22Rv1 (cell line): ENCODE measurements around the gene SLC36A3.

Experiments used
- H3K27ac ChIP-seq: fragments of 450-650 bp; 2 replicates; pipeline ENCODE4 v1.5.1; 2017
- ZFX ChIP-seq: fragments of 450-650 bp; IDR thresholded peaks from 2 replicates; pipeline ENCODE4 v1.6.1; 2017; ENCODE audit warnings: antibody characterized with exemption, borderline replicate concordance
- TF ChIP-seq, protein P1 (sequence below): fragments of 450-650 bp; IDR thresholded peaks from 2 replicates; pipeline ENCODE4 v1.5.1; 2017; ENCODE audit warnings: mild to moderate bottlenecking

Gene SLC36A3

DNA sequence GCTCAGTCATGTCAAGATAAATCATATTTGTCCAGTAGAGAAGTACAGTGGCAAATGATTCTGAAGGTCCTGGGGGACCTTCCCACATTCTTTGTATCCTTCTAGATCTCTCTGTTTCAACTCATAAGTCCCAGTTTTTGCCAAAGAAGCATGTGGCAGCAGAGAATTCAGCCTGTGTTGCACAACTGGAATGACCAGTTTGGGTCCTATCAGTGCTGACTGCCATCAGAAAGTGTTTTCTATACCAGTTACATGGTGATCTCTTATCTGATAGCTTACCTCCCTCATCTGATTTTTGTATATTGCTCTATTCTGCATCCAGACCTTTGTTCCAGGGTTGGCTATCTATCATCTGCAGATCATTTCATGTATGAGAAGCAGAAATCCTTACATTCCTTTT, 28.9 kb downstream of the SLC36A3 start:
- no peak for TF ChIP-seq ZFX
- TF ChIP-seq, protein P1, sequence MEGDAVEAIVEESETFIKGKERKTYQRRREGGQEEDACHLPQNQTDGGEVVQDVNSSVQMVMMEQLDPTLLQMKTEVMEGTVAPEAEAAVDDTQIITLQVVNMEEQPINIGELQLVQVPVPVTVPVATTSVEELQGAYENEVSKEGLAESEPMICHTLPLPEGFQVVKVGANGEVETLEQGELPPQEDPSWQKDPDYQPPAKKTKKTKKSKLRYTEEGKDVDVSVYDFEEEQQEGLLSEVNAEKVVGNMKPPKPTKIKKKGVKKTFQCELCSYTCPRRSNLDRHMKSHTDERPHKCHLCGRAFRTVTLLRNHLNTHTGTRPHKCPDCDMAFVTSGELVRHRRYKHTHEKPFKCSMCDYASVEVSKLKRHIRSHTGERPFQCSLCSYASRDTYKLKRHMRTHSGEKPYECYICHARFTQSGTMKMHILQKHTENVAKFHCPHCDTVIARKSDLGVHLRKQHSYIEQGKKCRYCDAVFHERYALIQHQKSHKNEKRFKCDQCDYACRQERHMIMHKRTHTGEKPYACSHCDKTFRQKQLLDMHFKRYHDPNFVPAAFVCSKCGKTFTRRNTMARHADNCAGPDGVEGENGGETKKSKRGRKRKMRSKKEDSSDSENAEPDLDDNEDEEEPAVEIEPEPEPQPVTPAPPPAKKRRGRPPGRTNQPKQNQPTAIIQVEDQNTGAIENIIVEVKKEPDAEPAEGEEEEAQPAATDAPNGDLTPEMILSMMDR = no peak
- no peak overlapping the region for H3K27ac ChIP-seq

DNA sequence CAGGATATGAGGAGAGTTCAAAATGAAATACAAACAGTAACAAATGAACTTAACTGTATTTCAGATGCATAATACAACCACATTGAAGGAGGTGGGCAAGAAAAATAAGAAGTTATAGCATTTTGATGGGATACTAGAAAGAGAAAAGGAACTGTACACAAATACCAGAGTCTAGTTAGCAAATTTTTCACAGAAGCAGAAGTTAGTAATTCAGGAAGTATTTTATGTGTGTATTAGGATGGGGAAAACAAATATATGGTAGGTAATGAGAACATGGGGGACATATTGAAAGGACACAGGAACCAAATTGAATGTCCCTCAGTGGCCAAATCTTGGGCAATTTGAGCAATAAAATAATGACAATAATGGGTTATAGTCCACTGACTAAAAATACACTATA, 32.2 kb downstream of the SLC36A3 start:
- no peak overlapping the region for H3K27ac ChIP-seq

GRCh38 chr5:151270599-151270998, 33.0 kb downstream of the SLC36A3 start:
- TF ChIP-seq, protein P1 = no peak
- TF ChIP-seq ZFX = no peak
- H3K27ac ChIP-seq = no peak overlapping the region

More for the DNA sequence above, 32.2 kb downstream of the SLC36A3 start:
- TF ChIP-seq, protein P1 = no peak
- TF ChIP-seq ZFX = no peak

DNA sequence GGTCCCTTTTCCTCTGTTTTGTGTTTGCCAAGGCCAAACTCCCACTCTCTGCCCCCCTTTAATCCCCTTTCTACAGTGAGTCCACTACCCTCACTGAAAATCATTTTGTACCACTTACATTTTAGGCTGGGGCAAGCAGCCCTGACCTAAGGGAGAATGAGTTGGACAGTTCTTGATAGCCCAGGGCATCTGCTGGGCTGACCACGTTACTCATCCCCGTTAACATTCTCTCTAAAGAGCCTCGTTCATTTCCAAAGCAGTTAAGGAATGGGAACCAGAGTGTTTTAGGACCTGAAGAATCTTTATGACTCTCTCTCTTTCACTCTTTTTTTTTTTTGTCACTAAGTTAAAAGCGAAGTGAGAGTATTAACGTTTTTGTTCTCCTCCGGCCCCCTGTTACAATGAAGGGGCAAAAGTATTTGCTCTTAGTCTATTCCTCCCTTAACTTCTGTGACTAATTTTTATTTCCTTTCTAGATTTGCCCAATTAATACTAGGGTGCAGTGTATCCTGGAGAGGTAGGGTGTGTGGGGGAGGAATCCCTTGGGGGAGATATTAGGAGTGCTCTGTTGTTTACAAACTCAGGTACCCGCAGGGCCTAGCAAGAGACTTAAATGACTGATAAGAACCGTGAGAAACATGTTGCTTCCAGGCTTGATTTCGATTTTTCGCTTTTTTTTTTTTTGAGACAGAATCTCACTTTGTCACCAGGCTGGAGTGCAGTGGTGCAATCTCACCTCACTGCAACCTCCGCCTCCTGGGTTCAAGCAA, 35.9 kb downstream of the SLC36A3 start:
- no peak for TF ChIP-seq ZFX
- TF ChIP-seq, protein P1 = no peak
- H3K27ac ChIP-seq = no peak overlapping the region

GRCh38 chr5:151264113-151264512, 39.5 kb downstream of the SLC36A3 start:
- no peak for TF ChIP-seq ZFX
- TF ChIP-seq, protein P1 = 0 out of 2 replicates have a peak, but pooled peaks have one; percentile 5
- no peak overlapping the region for H3K27ac ChIP-seq

GRCh38 chr5:151262532-151262931, 41.0 kb downstream of the SLC36A3 start:
- no peak for TF ChIP-seq ZFX
- TF ChIP-seq, protein P1 = no peak
- H3K27ac ChIP-seq = no peak overlapping the region

- TF ChIP-seq, protein P1 = no peak
- TF ChIP-seq ZFX = no peak
- H3K27ac ChIP-seq = no peak overlapping the region
These were observed 43.6 kb downstream of the SLC36A3 start for GRCh38 chr5:151259931-151260330.
